Fibroblast of pulmonary artery (primary cell): ENCODE measurements around the gene USP44.
"Not testable (repeated sequence)": the region's sequence is repeated elsewhere in the genome, so short reads cannot be mapped to it uniquely, and the experiment has no call there.

Source experiments
- DNase-seq: peaks from one replicate; pipeline ENCODE4 v3.0.0-alpha.2; 2010; ENCODE audit warnings: low read depth
- H3K4me3 ChIP-seq: replicated peaks from 2 replicates; pipeline ENCODE4 v1.5.1; 2011; ENCODE audit warnings: low read depth, mild to moderate bottlenecking, control low read depth, low read length, moderate library complexity
- TF ChIP-seq, protein P1 (sequence below): IDR thresholded peaks from 2 replicates; pipeline ENCODE4 v1.5.1; 2011; ENCODE audit warnings: mild to moderate bottlenecking, control low read depth, low read length, inconsistent platforms; ENCODE audit errors: missing control alignments

The USP44 gene

GRCh38 chr12:95583933-95584332, 32.7 kb upstream of the USP44 start:
- H3K4me3 ChIP-seq = no peak overlapping the region
- TF ChIP-seq, protein P1, sequence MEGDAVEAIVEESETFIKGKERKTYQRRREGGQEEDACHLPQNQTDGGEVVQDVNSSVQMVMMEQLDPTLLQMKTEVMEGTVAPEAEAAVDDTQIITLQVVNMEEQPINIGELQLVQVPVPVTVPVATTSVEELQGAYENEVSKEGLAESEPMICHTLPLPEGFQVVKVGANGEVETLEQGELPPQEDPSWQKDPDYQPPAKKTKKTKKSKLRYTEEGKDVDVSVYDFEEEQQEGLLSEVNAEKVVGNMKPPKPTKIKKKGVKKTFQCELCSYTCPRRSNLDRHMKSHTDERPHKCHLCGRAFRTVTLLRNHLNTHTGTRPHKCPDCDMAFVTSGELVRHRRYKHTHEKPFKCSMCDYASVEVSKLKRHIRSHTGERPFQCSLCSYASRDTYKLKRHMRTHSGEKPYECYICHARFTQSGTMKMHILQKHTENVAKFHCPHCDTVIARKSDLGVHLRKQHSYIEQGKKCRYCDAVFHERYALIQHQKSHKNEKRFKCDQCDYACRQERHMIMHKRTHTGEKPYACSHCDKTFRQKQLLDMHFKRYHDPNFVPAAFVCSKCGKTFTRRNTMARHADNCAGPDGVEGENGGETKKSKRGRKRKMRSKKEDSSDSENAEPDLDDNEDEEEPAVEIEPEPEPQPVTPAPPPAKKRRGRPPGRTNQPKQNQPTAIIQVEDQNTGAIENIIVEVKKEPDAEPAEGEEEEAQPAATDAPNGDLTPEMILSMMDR = no peak
- no peak for DNase-seq

DNA sequence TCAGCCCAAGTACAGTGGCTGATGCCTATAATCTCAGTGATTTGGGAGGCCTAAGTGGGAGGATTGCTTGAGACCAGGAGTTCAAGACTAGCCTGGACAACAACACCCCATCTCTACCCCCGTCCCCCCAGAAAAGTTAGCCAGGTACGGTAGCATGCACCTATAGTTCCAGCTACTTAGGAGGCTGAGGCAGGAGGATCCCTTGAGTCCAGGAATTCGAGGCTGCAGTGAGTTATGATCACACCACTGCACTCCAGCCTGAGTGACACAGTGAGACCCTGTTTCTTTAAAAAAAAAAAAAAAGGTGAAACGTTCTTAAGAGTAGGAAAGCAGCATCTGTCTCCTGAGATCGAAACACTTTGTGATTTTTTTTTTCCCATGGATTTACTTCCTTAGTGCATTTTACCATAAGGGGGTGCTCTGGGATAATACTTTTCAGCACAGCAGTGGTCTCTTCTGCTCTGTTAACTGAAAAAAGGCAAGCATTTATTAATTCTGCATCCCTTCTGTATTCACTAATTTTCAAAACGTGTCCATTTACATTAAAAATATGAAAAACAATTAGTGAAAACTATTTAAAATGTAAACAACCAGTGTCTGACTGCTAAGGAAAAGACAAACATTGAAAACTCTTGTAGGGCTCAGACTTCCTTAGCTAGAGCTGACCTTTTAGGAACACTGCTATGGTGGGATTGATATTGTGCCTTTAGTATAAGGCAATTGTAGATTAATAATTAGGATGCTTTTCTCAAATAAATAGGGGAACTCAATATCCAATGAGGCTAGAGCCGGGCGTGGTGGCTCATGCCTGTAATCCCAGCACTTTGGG, 31.2 kb upstream of the USP44 start:
- H3K4me3 ChIP-seq = no peak overlapping the region
- TF ChIP-seq, protein P1 = peak; percentile 51
- DNase-seq = peak; percentile 60

- TF ChIP-seq, protein P1 = no peak
- no peak for DNase-seq
- no peak overlapping the region for H3K4me3 ChIP-seq
These were observed 26.5 kb upstream of the USP44 start for GRCh38 chr12:95577820-95578219.

DNA sequence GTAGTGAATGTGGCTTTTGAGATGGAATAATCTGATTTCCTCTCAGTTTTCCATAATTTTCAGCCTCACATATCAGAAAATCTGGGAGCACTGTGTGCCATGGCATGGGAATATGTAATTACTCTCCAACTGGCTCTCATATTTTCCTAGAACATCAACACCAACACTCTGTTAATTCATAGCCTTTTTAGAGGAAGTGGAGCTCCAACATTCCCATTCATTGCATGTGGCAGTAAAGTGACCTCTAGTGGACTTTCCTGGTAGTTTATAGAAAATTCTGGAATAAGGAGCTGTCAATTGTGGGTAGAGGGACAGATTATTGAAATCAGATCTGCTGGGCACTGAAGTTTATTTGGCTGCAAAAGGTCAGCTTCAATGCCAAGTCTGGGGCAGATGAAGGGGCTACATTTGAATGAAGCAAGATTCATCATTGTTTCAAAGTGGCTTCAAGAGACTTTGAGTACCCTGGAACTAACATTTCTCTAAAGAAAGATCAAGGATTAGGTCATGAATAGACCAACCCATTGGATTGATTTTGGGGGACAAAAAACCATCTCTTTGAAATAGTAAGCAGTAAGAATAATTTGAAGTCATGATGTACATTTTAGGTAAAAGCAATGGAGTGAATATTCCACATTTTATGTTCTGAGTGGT, 23.6 kb upstream of the USP44 start:
- peak; percentile 56 for DNase-seq
- H3K4me3 ChIP-seq = no peak overlapping the region
- TF ChIP-seq, protein P1 = peak; percentile 87

DNA sequence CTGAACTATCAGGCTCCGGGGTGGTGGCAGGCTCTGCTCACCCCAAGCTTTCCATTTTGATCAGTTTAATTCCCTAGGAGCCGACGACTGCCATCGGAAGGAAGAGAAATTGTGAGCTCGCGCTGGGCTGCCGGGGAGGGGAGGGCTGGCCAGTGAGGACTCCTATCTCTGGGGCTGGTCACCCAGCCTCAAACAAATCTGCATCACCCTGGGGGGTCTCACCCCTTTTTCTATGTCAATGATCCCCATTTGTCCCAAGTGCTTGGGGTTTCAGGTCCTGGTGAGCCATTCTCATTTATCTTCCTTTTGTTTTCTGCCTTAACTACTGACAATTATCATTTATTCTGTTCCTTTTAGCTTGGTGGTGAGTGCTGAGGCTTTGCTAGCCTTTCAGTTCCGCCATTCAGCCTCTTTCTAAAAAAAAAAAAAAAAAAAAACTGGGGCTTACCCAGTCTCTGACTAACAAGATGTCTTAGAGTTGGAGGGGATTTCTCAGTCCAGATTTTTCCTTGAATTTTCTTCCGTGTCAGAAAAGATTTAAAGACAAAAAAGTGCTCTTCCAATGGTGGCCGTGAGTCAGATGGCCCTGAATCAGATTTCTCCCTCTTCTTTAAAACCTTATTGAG, 22.8 kb upstream of the USP44 start:
- TF ChIP-seq, protein P1 = no peak
- H3K4me3 ChIP-seq = no peak overlapping the region
- DNase-seq = no peak

- TF ChIP-seq, protein P1 = no peak
- DNase-seq = no peak
- H3K4me3 ChIP-seq = no peak overlapping the region
These were observed 20.1 kb upstream of the USP44 start for GRCh38 chr12:95571369-95571768.

DNA sequence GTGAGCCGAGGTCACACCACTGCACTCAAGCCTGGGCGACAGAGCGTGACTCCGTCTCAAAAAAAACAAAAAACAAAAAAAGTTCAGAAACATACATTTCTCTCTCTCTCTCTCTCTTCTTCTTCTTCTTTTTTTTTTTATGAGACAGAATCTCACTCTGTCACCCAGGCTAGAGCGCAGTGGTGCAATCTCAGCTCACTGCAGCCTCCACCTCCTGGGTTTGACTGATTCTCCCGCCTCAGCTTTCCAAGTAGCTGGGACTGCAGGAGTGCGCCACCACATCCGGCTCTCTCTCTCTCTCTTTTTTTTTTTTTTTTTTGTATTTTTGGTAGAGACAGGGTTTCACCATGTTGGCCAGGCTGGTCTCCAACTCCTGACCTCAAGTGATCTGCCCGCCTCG, 16.8 kb upstream of the USP44 start:
- DNase-seq, H3K4me3 ChIP-seq: not testable (repeated sequence)
